ENCODE results near the gene PTPRH. TPM values are rescaled to one million over a fixed set of nuclear protein-coding genes. Genes with fewer than 3 reads are reported as not detected.

Gene PTPRH
- total RNA-seq, 5 donors from 2014 or later (not counting 1 experiment from before 2014, with no cell fraction given): 0.16 to 1.1 (median 0.51) TPM; not detected in 2

DNA sequence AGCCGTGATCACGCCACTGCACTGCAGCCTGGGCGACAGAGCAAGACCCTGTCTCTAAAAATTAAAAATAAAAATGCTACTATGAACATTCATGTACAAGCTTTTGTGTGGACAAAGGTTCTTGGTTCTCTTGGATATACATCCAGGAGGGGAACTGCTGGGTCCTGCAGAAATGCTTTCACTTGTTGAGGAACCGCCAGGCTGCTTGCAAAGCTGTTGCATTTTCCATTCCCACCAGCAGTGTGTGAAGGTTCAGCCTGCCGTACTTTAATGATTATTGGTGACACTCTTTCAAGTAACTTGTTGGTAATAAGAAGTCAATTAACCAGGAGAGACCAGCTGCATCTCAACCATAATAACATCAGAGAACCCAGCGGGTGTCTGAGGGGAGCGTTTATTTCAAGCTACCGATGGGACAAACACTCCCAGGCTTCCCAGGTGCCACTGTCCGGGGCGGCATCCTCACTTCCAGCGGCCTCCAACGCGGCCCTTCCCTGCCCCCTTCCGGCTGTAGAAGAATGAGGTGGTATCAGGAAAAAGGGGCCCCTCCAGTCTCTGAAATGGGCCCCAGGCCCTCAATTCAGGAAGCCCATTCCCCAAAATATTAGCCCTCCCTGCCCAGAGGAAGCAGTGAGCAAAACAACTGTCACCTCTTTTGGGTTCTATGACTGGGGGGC, 76.7 kb downstream of the PTPRH start:
- Histone ChIP-seq H3K27ac (ENCODE audit: low read length) (no peak overlapping the region), H3K4me1 (ENCODE audit: control insufficient read depth in 1 of 2, extremely low read depth in 1 of 2, insufficient read depth in 2 of 2, low read length in 2 of 2) (no peaks in the 10 kb centered on the region), H3K36me3 (ENCODE audit: control insufficient read depth in 2 of 2, extremely low read depth in 1 of 2, insufficient read depth in 1 of 2, low read length in 1 of 2) (no peaks in the 10 kb centered on the region), H3K27me3 (replicated peaks in 1 of 2; ENCODE audit: control insufficient read depth in 2 of 2, extremely low read depth in 1 of 2, insufficient read depth in 2 of 2, low read length in 1 of 2) (peaks cover 2 to 68% of the 10 kb centered on the region in 2 experiments), H3K4me3 (ENCODE audit: control insufficient read depth in 1 of 2, extremely low read depth in 1 of 2, low read length in 1 of 2) (no peak overlapping the region), H3K9me3 (no peaks in the 10 kb centered on the region)
- ChIA-PET POLR2A (no interaction called here), CTCF (interaction anchor here in 1 of 2 donors (0.6 to 0.7 kb wide), 3 partner anchors 9 to 486 kb away, joined by 3 to 5 read pairs (median 4); no protein-coding TSS in a partner anchor)
- Mint-ChIP-seq H3K27ac (no peak overlapping the region), H3K36me3 (no peaks in the 10 kb centered on the region), H3K27me3 (peaks cover 35 to 63% of the 10 kb centered on the region in 2 donors), H3K4me3 (no peak overlapping the region), H3K4me1 (no peaks in the 10 kb centered on the region), H3K9me3 (no peaks in the 10 kb centered on the region)
- DNase-seq (no peak), ATAC-seq (replicated peaks in 1 of 4) (no peak)
- 40% methylated on average over 1 of the region's 14 CpGs for WGBS (ENCODE audit: insufficient coverage)

DNA sequence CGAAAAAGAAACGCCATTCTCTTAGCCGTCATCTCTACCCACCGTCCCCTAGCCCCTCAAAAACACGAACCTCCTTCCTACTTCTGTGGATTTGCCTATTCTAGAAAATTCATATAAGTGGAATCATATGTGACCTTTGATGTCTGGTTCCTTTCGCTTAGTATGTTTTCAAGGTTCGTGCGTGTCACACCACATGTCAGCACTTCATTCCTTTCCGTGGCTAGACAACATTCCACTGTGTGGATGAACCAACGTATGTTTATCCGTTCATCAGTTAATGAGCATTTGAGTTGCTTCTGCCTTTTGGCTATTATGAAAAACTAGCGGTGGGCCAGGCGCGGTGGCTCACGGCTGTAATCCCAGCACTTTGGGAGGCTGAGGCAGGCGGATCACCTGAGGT, 77.9 kb downstream of the PTPRH start:
- Histone ChIP-seq H3K27me3 (replicated peaks in 1 of 2; ENCODE audit: control insufficient read depth in 2 of 2, extremely low read depth in 1 of 2, insufficient read depth in 2 of 2, low read length in 1 of 2) (peaks cover 2 to 56% of the 10 kb centered on the region in 2 experiments), H3K4me3 (ENCODE audit: control insufficient read depth in 1 of 2, extremely low read depth in 1 of 2, low read length in 1 of 2) (no peak overlapping the region), H3K4me1 (ENCODE audit: control insufficient read depth in 1 of 2, extremely low read depth in 1 of 2, insufficient read depth in 2 of 2, low read length in 2 of 2) (no peaks in the 10 kb centered on the region), H3K36me3 (ENCODE audit: control insufficient read depth in 2 of 2, extremely low read depth in 1 of 2, insufficient read depth in 1 of 2, low read length in 1 of 2) (no peaks in the 10 kb centered on the region), H3K9me3 (no peaks in the 10 kb centered on the region), H3K27ac (ENCODE audit: low read length) (no peak overlapping the region)
- Mint-ChIP-seq H3K36me3 (no peaks in the 10 kb centered on the region), H3K27me3 (peaks cover 42 to 67% of the 10 kb centered on the region in 2 donors), H3K4me1 (no peaks in the 10 kb centered on the region), H3K4me3 (no peak overlapping the region), H3K9me3 (no peaks in the 10 kb centered on the region), H3K27ac (no peak overlapping the region)
- CTCF ChIA-PET: no interaction called here
- ATAC-seq (replicated peaks in 1 of 4) (no peak), DNase-seq (no peak)
- WGBS (ENCODE audit: insufficient coverage): 96% methylated on average over 10 of the region's 16 CpGs
- POLR2A ChIA-PET: no interaction called here

Other genes starting within 250 kb of the PTPRH start
- gene NLRP2, start 243.1 kb downstream of the PTPRH start, total RNA-seq: 1 to 10 TPM; 1.2 to 9.8 (median 6.5) TPM
- under 1 TPM in 4 of 5 donors, not detected in 1; 0.33 to 0.55 (median 0.47) TPM for gene GP6, start 171.2 kb downstream of the PTPRH start, total RNA-seq
- gene RDH13, start 146.4 kb downstream of the PTPRH start, total RNA-seq: 10 to 100 TPM; 12.4 to 35.8 (median 21.6) TPM
- gene EPS8L1, start 133.6 kb downstream of the PTPRH start, total RNA-seq: 1 to 10 TPM; 1.1 to 3.5 (median 2.0) TPM
- gene PPP1R12C, start 91.9 kb downstream of the PTPRH start, total RNA-seq: 100 to 1,000 TPM; 129 to 197 (median 173) TPM
- under 1 TPM in 2 of 5 donors, not detected in 3; 0.36 to 0.76 TPM for gene TNNT1, start 60.3 kb downstream of the PTPRH start, total RNA-seq
- gene TNNI3, start 51.8 kb downstream of the PTPRH start, total RNA-seq: not detected
- not detected for gene DNAAF3, start 42.9 kb downstream of the PTPRH start, total RNA-seq
- gene SYT5, start 29.2 kb downstream of the PTPRH start, total RNA-seq: 1 to 10 TPM in 2 of 5 donors, not detected in 3; 2.7 to 2.9 TPM
- 10 to 100 TPM; 10.6 to 22.4 (median 18.2) TPM for gene TMEM86B, start 19.3 kb upstream of the PTPRH start, total RNA-seq
- gene PPP6R1, start 49.5 kb upstream of the PTPRH start, total RNA-seq: 100 to 1,000 TPM; 173 to 208 (median 194) TPM
- gene HSPBP1, start 70.6 kb upstream of the PTPRH start, total RNA-seq: 10 to 100 TPM; 16.8 to 27.6 (median 24.7) TPM
- gene BRSK1, start 74.5 kb upstream of the PTPRH start, total RNA-seq: 1 to 10 TPM; 2.9 to 5.8 (median 3.9) TPM
- gene TMEM150B, start 115.8 kb upstream of the PTPRH start, total RNA-seq: under 1 TPM in 1 of 5 donors, not detected in 4; 0.47 TPM
- gene KMT5C, start 130.4 kb upstream of the PTPRH start, total RNA-seq: 10 to 100 TPM; 24.4 to 71.8 (median 30.7) TPM
- gene COX6B2, start 145.2 kb upstream of the PTPRH start, total RNA-seq: under 1 TPM in 2 of 5 donors, not detected in 3; 0.12 to 0.51 TPM
- not detected for gene GARIN5B, start 153.8 kb upstream of the PTPRH start, total RNA-seq
- under 1 TPM in 2 of 5 donors, not detected in 3; 0.53 to 0.96 TPM for gene IL11, start 161.0 kb upstream of the PTPRH start, total RNA-seq
- gene TMEM190, start 167.3 kb upstream of the PTPRH start, total RNA-seq: not detected
- gene TMEM238, start 174.8 kb upstream of the PTPRH start, total RNA-seq: 10 to 100 TPM; 10.8 to 23.2 (median 20.0) TPM
- gene RPL28, start 176.4 kb upstream of the PTPRH start, total RNA-seq: 1,000 to 10,000 TPM; 3,465 to 4,436 (median 4,286) TPM
- gene UBE2S, start 198.3 kb upstream of the PTPRH start, total RNA-seq: 10 to 100 TPM; 27.5 to 75.2 (median 35.1) TPM
- gene SHISA7, start 233.8 kb upstream of the PTPRH start, total RNA-seq: not detected

All from T-cell (primary cell).